GM12878 (cell line): ENCODE data around the gene TBC1D12.

ENCODE experiments used
- CHD1 ChIP-seq: IDR thresholded peaks from 2 replicates; pipeline ENCODE4 v1.6.1; 2012; ENCODE audit warnings: low read depth, low read length, improper control_type of control experiment
- ESRRA ChIP-seq: IDR thresholded peaks from 2 replicates; pipeline ENCODE4 v1.6.1; 2012; ENCODE audit warnings: mild to moderate bottlenecking, low read length, improper control_type of control experiment
- NR2C2 ChIP-seq: IDR thresholded peaks from 2 replicates; pipeline ENCODE4 v1.6.1; 2011; ENCODE audit warnings: borderline replicate concordance, low read depth; ENCODE audit not compliant: control insufficient read depth, insufficient read length
- POLR2A ChIP-seq: IDR thresholded peaks from 2 replicates; pipeline ENCODE4 v1.6.1; 2011; ENCODE audit warnings: low read depth, mild to moderate bottlenecking, low read length
- SIN3A ChIP-seq: IDR thresholded peaks from 2 replicates; pipeline ENCODE4 v1.6.1; 2012; ENCODE audit warnings: low read depth, low read length, improper control_type of control experiment
- TF ChIP-seq, protein P1 (sequence below): IDR thresholded peaks from 2 replicates; pipeline ENCODE4 v1.6.1; 2012; ENCODE audit warnings: low read length, inconsistent platforms
- TF ChIP-seq, protein P2 (sequence below), 3 experiments: IDR thresholded peaks in 2 of 3; conservative IDR thresholded peaks in 1 of 3; 2 replicates each; pipeline ENCODE4 v1.5.1; 2011; ENCODE audit warnings: low read depth in 3 of 3, low read length in 3 of 3, mild to moderate bottlenecking in 3 of 3, control low read depth in 2 of 3, moderate library complexity in 2 of 3, inconsistent platforms in 1 of 3, mixed read lengths in 1 of 3; ENCODE audit not compliant: control insufficient read depth in 2 of 3, insufficient read depth in 1 of 3; ENCODE audit errors: extremely low read depth in 1 of 3

DNA sequence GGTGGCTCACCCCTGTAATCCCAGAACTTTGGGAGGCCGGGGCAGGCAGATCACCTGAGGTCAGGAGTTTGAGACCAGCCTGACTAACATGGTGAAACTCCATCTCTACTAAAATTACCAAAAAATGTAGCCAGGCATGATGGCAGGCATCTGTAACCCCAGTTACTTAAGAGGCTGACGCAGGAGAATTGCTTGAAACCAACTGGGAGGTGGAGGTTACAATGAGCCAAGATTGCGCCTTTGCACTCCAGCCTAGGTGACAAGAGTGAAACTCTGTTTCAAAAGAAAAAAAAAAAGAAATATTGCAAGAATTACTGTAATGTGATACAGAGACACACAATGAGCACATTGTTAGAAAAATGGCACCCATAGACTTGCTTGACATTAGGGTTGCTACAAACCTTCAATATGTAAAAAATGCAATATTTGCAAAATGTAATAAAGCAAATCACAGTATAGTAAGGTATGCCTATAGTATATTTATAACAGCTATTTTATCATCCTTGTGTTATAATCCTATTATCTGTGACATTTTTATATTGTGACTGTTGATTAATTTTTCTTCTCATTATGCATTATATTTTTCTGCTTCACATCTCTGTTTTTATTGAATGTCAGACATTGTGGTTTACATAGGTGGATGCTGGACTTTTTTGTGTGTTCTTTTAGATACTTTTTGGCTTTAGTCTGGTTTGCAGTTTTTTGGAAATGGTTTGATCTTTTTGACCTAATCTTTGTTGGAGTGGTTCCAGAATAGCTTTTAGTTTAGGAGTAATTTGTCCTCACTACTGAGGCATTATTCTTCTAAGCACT is 87.8 kb downstream of the TBC1D12 start:
- TF ChIP-seq, protein P1, sequence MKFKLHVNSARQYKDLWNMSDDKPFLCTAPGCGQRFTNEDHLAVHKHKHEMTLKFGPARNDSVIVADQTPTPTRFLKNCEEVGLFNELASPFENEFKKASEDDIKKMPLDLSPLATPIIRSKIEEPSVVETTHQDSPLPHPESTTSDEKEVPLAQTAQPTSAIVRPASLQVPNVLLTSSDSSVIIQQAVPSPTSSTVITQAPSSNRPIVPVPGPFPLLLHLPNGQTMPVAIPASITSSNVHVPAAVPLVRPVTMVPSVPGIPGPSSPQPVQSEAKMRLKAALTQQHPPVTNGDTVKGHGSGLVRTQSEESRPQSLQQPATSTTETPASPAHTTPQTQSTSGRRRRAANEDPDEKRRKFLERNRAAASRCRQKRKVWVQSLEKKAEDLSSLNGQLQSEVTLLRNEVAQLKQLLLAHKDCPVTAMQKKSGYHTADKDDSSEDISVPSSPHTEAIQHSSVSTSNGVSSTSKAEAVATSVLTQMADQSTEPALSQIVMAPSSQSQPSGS, result no peak
- TF ChIP-seq ESRRA (no peak), CHD1 (no peak), POLR2A (no peak), NR2C2 (no peak), SIN3A (no peak)
- TF ChIP-seq, protein P2, sequence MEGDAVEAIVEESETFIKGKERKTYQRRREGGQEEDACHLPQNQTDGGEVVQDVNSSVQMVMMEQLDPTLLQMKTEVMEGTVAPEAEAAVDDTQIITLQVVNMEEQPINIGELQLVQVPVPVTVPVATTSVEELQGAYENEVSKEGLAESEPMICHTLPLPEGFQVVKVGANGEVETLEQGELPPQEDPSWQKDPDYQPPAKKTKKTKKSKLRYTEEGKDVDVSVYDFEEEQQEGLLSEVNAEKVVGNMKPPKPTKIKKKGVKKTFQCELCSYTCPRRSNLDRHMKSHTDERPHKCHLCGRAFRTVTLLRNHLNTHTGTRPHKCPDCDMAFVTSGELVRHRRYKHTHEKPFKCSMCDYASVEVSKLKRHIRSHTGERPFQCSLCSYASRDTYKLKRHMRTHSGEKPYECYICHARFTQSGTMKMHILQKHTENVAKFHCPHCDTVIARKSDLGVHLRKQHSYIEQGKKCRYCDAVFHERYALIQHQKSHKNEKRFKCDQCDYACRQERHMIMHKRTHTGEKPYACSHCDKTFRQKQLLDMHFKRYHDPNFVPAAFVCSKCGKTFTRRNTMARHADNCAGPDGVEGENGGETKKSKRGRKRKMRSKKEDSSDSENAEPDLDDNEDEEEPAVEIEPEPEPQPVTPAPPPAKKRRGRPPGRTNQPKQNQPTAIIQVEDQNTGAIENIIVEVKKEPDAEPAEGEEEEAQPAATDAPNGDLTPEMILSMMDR (IDR thresholded peaks at IDR 0.05 in 2 of 3, conservative IDR thresholded peaks at IDR 0.05 in 1 of 3; ENCODE audit: control insufficient read depth in 2 of 3, extremely low read depth in 1 of 3, insufficient read depth in 1 of 3, low read depth in 3 of 3, low read length in 3 of 3), result no peak
